ENCODE data around the gene RAD54L. TPM values are rescaled to one million over a fixed set of nuclear protein-coding genes. Genes with fewer than 3 reads are reported as not detected.

The RAD54L gene
- total and polyA plus RNA-seq, 4 donors: 0.08 to 8.8 (median 0.51) TPM

- Histone ChIP-seq H3K4me1 (ENCODE audit: control insufficient read depth in 4 of 4, insufficient read depth in 4 of 4, low read length in 3 of 4) (no peaks in the 10 kb centered on the region), H3K4me3 (ENCODE audit: low read depth in 1 of 3, low read length in 3 of 3) (no peak overlapping the region), H3K9me3 (ENCODE audit: control insufficient read depth in 4 of 4, low read length in 3 of 4) (no peaks in the 10 kb centered on the region), H3K36me3 (ENCODE audit: control insufficient read depth in 4 of 4, insufficient read depth in 3 of 4, low read depth in 1 of 4, low read length in 3 of 4) (no peaks in the 10 kb centered on the region), H3K27me3 (ENCODE audit: control insufficient read depth in 4 of 4, insufficient read depth in 4 of 4, low read length in 3 of 4) (no peaks in the 10 kb centered on the region), H3K27ac (ENCODE audit: low read depth in 1 of 2, low read length in 2 of 2) (no peak overlapping the region), H3K9ac (ENCODE audit: low read depth in 1 of 2, low read length in 2 of 2) (no peak overlapping the region)
- TF ChIP-seq HNF4A (conservative IDR thresholded peaks at IDR 0.05): no peak
- no peak for DNase-seq (ENCODE audit: low spot score)
- WGBS: 74% methylated on average over 2 of the region's 2 CpGs
Measured at GRCh38 chr1:46211051-46211450, 36.5 kb upstream of the RAD54L start.

- Histone ChIP-seq H3K4me3 (ENCODE audit: low read depth in 1 of 3, low read length in 3 of 3) (no peak overlapping the region), H3K27me3 (ENCODE audit: control insufficient read depth in 4 of 4, insufficient read depth in 4 of 4, low read length in 3 of 4) (no peaks in the 10 kb centered on the region), H3K27ac (ENCODE audit: low read depth in 1 of 2, low read length in 2 of 2) (no peak overlapping the region), H3K9me3 (ENCODE audit: control insufficient read depth in 4 of 4, low read length in 3 of 4) (no peaks in the 10 kb centered on the region), H3K9ac (ENCODE audit: low read depth in 1 of 2, low read length in 2 of 2) (no peak overlapping the region), H3K36me3 (ENCODE audit: control insufficient read depth in 4 of 4, insufficient read depth in 3 of 4, low read depth in 1 of 4, low read length in 3 of 4) (no peaks in the 10 kb centered on the region), H3K4me1 (ENCODE audit: control insufficient read depth in 4 of 4, insufficient read depth in 4 of 4, low read length in 3 of 4) (no peaks in the 10 kb centered on the region)
- DNase-seq (ENCODE audit: low spot score): no peak
- TF ChIP-seq YY1 (IDR thresholded peaks at IDR 0.05): no peak
- no peak for TF ChIP-seq JUND (IDR thresholded peaks at IDR 0.05)
- TF ChIP-seq FOXA2 (IDR thresholded peaks at IDR 0.05): no peak
- no peak for TF ChIP-seq CTCF (IDR thresholded peaks at IDR 0.05; ENCODE audit: low read depth, low read length, missing input control)
- no peak for TF ChIP-seq EGR1 (IDR thresholded peaks at IDR 0.05; ENCODE audit: low read depth in 2 of 2)
- TF ChIP-seq HNF4G (IDR thresholded peaks at IDR 0.05): no peak
- TF ChIP-seq REST (IDR thresholded peaks at IDR 0.05): no peak
- TF ChIP-seq RAD21 (IDR thresholded peaks at IDR 0.05): no peak
- no peak for TF ChIP-seq MAX (IDR thresholded peaks at IDR 0.05)
- TF ChIP-seq ATF3 (IDR thresholded peaks at IDR 0.05): no peak
- no peak for TF ChIP-seq NR2F2 (IDR thresholded peaks at IDR 0.05)
- TF ChIP-seq FOXA1 (IDR thresholded peaks at IDR 0.05): no peak
Measured at GRCh38 chr1:46215504-46215903, 32.1 kb upstream of the RAD54L start.

GRCh38 chr1:46218443-46218842, 29.1 kb upstream of the RAD54L start:
- DNase-seq (ENCODE audit: low spot score): no peak
- Histone ChIP-seq H3K4me3 (ENCODE audit: low read depth in 1 of 3, low read length in 3 of 3) (no peak overlapping the region), H3K9me3 (ENCODE audit: control insufficient read depth in 4 of 4, low read length in 3 of 4) (no peaks in the 10 kb centered on the region), H3K4me1 (ENCODE audit: control insufficient read depth in 4 of 4, insufficient read depth in 4 of 4, low read length in 3 of 4) (no peaks in the 10 kb centered on the region), H3K9ac (ENCODE audit: low read depth in 1 of 2, low read length in 2 of 2) (no peak overlapping the region), H3K27me3 (ENCODE audit: control insufficient read depth in 4 of 4, insufficient read depth in 4 of 4, low read length in 3 of 4) (no peaks in the 10 kb centered on the region), H3K27ac (ENCODE audit: low read depth in 1 of 2, low read length in 2 of 2) (no peak overlapping the region), H3K36me3 (ENCODE audit: control insufficient read depth in 4 of 4, insufficient read depth in 3 of 4, low read depth in 1 of 4, low read length in 3 of 4) (no peaks in the 10 kb centered on the region)
- TF ChIP-seq YY1 (IDR thresholded peaks at IDR 0.05): no peak
- no peak for TF ChIP-seq CTCF (IDR thresholded peaks at IDR 0.05; ENCODE audit: low read depth, low read length, missing input control)
- no peak for TF ChIP-seq MAX (IDR thresholded peaks at IDR 0.05)
- no peak for TF ChIP-seq HNF4G (IDR thresholded peaks at IDR 0.05)
- no peak for TF ChIP-seq HNF4A (conservative IDR thresholded peaks at IDR 0.05)
- TF ChIP-seq EGR1 (IDR thresholded peaks at IDR 0.05; ENCODE audit: low read depth in 2 of 2): no peak
- no peak for TF ChIP-seq ZBTB33 (IDR thresholded peaks at IDR 0.05)
- no peak for TF ChIP-seq RAD21 (IDR thresholded peaks at IDR 0.05)
- TF ChIP-seq FOXA1 (IDR thresholded peaks at IDR 0.05): no peak
- no peak for TF ChIP-seq FOXA2 (IDR thresholded peaks at IDR 0.05)
- TF ChIP-seq JUND (IDR thresholded peaks at IDR 0.05): no peak
- no peak for TF ChIP-seq ATF3 (IDR thresholded peaks at IDR 0.05)
- TF ChIP-seq SP1 (IDR thresholded peaks at IDR 0.05): no peak
- TF ChIP-seq NR2F2 (IDR thresholded peaks at IDR 0.05): no peak
- WGBS: 93% methylated on average over 8 of the region's 8 CpGs
